LNCaP clone FGC (cell line): Measurements from ENCODE around the gene NDRG2.

ENCODE experiments used
- DNase-seq: peaks from one replicate; pipeline ENCODE4 v3.0.0-alpha.2; 2011; ENCODE audit warnings: low read depth
- H3K4me3 ChIP-seq: 2 replicates; pipeline ENCODE4 v1.5.1; 2011; ENCODE audit warnings: mild to moderate bottlenecking, low read depth, low read length, control low read depth
- CTCF ChIP-seq: IDR thresholded peaks from 2 replicates; pipeline ENCODE4 v1.5.1; 2012; ENCODE audit warnings: mild to moderate bottlenecking; ENCODE audit not compliant: control insufficient read depth, insufficient read depth; ENCODE audit errors: extremely low read depth

NDRG2 gene

DNA sequence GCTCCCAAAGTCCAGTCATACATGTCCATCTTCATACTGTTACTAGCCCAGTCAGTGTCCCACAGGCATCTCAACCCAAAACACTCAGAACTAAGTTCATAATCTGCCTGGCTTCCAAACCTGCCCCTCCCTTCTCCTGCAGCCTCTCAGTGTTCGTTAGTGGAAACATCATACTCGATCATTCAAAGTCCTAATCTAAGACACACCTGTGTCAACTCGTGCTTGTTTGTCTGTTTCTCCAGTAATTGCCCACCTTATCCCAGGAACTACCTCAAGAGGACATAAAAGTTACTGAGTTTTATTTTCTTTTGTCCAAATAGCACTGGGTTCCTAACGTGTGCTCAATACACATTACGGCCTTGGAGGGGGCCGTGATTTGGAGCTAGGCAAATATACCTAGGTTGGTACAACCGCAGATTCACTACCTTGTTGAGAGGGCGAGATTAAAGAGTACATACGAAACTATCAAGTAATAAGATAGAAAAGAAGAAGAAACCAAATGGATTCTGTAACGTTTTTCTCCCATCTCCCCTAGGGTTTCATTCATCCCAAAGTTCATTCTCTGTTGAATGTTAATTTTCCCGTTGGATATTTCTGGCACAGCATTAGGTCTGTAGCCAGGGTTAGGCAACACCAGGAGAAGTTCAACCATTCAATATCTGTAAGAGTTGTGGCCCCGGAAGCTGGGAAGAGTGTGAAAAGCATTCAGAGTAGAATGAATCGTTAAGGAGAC, 35.9 kb upstream of the NDRG2 start:
- no peak overlapping the region for H3K4me3 ChIP-seq
- no peak for TF ChIP-seq CTCF
- no peak for DNase-seq

DNA sequence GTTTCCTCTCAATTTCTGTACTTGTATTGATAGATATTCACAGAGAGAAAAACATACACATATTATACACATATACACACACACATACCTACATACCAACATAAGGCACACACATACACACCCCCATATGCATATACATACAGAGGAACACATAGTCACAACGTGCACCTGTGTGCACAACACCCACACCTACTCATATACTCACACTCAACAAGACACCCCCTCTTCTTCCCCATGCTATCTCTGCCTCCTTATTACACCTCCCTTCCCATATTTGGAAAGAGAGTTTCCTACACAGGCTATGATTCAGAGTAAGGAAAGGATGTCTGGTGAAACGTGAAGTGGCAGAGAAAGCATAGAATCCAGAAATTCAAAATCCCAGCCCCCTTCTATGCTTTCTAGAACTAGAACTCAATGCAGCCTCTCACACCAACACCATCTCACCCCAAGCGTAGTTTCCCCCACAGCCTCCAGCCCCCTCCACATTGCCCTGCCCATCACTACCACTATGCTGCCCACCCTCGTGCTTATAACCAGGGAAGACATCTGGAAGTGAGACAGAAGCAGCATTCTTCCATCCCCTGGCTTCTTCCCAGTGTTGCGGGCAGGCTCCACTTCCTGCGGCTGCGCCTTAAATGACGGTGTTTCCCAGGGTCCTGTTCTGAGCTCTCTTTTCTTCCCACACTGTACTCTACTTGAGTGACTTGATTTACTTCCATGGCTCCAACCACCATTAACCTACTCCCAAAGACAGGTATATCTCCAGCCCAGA, 35.2 kb upstream of the NDRG2 start:
- TF ChIP-seq CTCF = no peak
- H3K4me3 ChIP-seq = no peak overlapping the region

DNA sequence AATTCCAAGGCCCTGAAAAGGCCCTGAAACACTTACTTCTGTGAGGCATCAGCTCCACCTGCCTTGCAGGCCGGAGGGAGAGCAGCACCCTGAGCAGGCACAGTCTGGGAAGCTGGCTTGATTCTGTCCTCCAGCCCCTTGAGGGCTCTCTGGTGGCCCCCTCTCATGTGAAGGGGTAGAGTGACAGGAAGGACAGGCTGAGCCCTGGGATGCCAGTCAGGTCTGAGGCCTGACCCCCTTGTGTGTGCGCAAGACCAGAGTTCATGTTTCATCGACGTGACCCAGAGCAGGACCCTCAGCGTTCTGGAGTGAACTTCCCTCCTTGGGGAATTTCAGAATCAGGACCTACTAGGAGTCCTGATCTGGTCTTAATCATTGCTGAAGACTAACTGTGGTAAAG, 34.0 kb upstream of the NDRG2 start:
- no peak overlapping the region for H3K4me3 ChIP-seq
- no peak for DNase-seq
- TF ChIP-seq CTCF = no peak

More for the DNA sequence above, 35.2 kb upstream of the NDRG2 start:
- DNase-seq = no peak

DNA sequence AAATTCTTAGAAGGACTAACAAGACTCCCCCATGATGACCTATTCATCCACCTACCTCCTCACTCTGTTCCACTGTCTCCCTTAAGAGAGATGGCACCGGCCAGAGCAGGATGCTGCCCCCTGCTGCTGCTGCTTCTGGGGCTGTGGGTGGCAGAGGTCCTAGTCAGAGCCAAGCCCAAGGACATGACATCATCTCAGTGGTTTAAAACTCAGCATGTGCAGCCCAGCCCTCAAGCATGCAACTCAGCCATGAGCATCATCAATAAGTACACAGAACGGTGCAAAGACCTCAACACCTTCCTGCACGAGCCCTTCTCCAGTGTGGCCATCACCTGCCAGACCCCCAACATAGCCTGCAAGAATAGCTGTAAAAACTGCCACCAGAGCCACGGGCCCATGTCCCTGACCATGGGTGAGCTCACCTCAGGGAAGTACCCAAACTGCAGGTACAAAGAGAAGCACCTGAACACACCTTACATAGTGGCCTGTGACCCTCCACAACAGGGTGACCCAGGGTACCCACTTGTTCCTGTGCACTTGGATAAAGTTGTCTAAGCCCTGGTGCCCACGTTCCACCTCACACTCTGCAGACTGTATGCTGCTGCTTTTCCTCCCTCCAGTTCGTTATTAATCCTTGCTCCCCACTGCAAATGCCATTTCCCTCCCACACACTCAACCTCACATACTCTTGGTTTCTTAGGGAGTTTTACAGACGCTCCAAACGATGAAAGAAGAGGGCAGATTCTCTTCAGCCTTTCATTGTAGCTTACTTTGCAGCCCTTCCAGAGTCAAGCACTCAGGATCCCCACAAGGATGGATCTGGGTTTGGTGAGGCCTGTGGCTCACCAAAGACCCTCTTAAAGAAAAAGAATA, 33.2 kb upstream of the NDRG2 start, which contains the start of gene RNASE8:
RNASE8 (plus strand) TSS at position 20 of the 873 bp plus-strand sequence; CDS start at position 91, 71 bp downstream.
- H3K4me3 ChIP-seq = no peak within 1 kb of the TSS
- no peak for DNase-seq
- TF ChIP-seq CTCF = no peak

DNA sequence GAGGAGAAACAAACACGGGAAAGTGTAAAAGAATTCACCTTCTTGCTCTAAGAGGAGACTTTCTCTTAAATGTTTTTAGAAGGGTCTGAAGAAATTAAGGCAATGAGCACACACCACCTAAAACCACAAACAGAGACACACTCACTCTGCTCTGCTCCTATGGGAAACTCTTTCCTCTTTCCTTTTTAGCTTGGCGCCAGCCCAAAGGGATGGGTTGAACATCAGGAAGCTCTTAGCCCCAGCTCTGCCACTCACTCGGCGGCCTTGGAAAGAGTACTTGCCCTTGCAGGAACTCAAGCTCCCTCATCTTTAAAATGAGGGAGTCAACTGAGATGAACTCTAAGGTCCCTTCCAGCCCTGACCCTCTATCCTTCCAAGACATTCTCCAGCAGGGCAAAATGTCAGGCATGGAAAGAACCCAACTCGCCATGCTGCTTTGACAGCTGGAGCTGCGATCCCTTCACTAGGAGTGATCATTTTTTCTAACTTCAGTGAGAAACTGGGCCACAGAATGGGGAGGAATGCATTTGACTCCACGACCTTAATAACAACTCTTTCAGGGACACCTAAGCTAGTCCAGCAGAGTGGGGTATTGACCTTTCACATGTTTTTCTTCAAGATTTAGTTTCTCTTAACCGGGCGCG, 31.8 kb upstream of the NDRG2 start:
- DNase-seq = no peak
- TF ChIP-seq CTCF = no peak
- H3K4me3 ChIP-seq = no peak overlapping the region

DNA sequence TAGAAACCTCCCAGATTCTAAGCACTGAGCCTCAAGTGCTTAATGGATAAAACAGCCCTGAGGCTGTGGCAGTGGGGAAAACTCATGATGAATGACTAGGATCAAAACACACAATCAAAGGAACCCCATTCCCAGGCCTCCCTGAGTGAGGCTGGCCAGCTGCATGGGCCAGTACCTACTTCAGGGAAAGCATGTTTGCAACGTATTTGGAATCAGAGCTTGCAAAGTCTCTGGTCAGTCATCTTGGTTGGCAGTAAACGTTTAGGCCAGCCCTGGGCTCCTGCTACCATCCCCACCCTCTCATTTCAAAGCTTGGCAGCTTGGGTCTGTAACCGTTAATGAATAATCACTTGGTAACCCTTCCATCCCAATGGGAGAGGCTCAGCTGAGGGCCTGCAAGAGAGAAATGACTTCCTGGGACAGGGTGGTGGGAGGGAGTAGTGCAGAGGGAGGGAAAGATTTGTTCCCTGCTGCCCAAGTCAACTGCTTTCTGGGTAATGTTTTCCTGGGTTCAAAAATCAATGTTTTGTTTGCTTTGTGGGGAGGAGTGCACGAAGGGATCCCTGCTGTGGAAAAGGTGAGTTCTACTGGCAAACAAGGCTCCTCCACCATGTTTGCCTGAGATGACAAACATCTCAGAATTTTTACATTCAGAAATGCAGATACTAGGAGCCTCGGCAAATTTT, 30.7 kb upstream of the NDRG2 start:
- TF ChIP-seq CTCF = no peak
- no peak for DNase-seq

More for the DNA sequence above, 30.7 kb upstream of the NDRG2 start:
- no peak overlapping the region for H3K4me3 ChIP-seq
